CD4-positive, alpha-beta memory T cell (primary cell): ENCODE data around the gene ANKRD36C. TPM values are rescaled to one million over a fixed set of nuclear protein-coding genes. Genes with fewer than 3 reads are reported as not detected.
"Not testable (repeated sequence)": the region's sequence is repeated elsewhere in the genome, so short reads cannot be mapped to it uniquely, and the experiment has no call there.

Source experiments
- CTCF ChIA-PET: fragments of 350-600 bp; sonication (Branson Sonifier 250); formaldehyde crosslinking; loops from one replicate; lab custom pipeline; 2021; ENCODE audit warnings: inconsistent platforms; ENCODE audit not compliant: partially characterized antibody; lab: Charles Lee
- POLR2A ChIA-PET: fragments of 350-600 bp; sonication (Branson Sonifier 250); formaldehyde crosslinking; loops from one replicate; lab custom pipeline; 2021; ENCODE audit not compliant: partially characterized antibody; lab: Charles Lee
- DNase-seq, 5 donors: peaks; one replicate each; pipeline versions ENCODE4 v3.0.0 to v3.0.0-alpha.2; 2020 to 2022; ENCODE audit warnings: mixed read lengths in 1 of 5
- H3K27ac ChIP-seq: one replicate; pipeline ENCODE4 v1.7.0; 2013; ENCODE audit warnings: low read depth, low read length
- H3K27me3 ChIP-seq: 2 replicates; pipeline ENCODE4 v1.7.0; 2013; ENCODE audit warnings: mild to moderate bottlenecking, low read length, moderate library complexity; ENCODE audit not compliant: insufficient read depth
- H3K36me3 ChIP-seq: 2 replicates; pipeline ENCODE4 v1.7.0; 2013; ENCODE audit warnings: mild to moderate bottlenecking, low read length, moderate library complexity; ENCODE audit not compliant: insufficient read depth
- H3K4me1 ChIP-seq: 2 replicates; pipeline ENCODE4 v1.7.0; 2013; ENCODE audit warnings: mild to moderate bottlenecking, low read length, moderate library complexity; ENCODE audit not compliant: insufficient read depth
- H3K4me3 ChIP-seq, 2 donors: one replicate each; pipeline ENCODE4 v1.7.0; 2013; ENCODE audit warnings: low read length in 2 of 2, mild to moderate bottlenecking in 1 of 2
- H3K9me3 ChIP-seq, 2 donors: one replicate each; pipeline ENCODE4 v1.7.0; 2013; ENCODE audit warnings: low read length in 2 of 2, control low read depth in 1 of 2; ENCODE audit not compliant: control insufficient read depth in 1 of 2
- H3K27ac Mint-ChIP-seq, 7 donors: one replicate each; pipeline ENCODE4 v1.8.0; 2020 to 2021; ENCODE audit warnings: mixed read lengths in 7 of 7, mild to moderate bottlenecking in 6 of 7, inconsistent platforms in 3 of 7, moderate library complexity in 3 of 7
- H3K27me3 Mint-ChIP-seq, 2 donors: one replicate each; pipeline ENCODE4 v1.8.0; 2020 to 2021; ENCODE audit warnings: mixed read lengths in 2 of 2
- H3K36me3 Mint-ChIP-seq, 2 donors: one replicate each; pipeline ENCODE4 v1.8.0; 2020 to 2021; ENCODE audit warnings: mixed read lengths in 2 of 2, inconsistent platforms in 1 of 2, mild to moderate bottlenecking in 1 of 2
- H3K4me1 Mint-ChIP-seq, 4 donors: one replicate each; pipeline ENCODE4 v1.8.0; 2020 to 2021; ENCODE audit warnings: mixed read lengths in 4 of 4, mild to moderate bottlenecking in 1 of 4
- H3K4me3 Mint-ChIP-seq, 8 donors: one replicate each; pipeline ENCODE4 v1.8.0; 2020 to 2021; ENCODE audit warnings: mixed read lengths in 8 of 8, mild to moderate bottlenecking in 7 of 8, moderate library complexity in 6 of 8, inconsistent platforms in 3 of 8
- H3K9me3 Mint-ChIP-seq, 8 donors: one replicate each; pipeline ENCODE4 v1.8.0; 2020 to 2021; ENCODE audit warnings: mixed read lengths in 8 of 8, mild to moderate bottlenecking in 5 of 8, inconsistent platforms in 3 of 8, moderate library complexity in 1 of 8
- intact Hi-C: fragments of 100-400 bp; cut with micrococcal nuclease; formaldehyde crosslinking; loops from one replicate; pipeline ENCODE4 v1.15.1; 2023
- polyA plus RNA-seq, 2 donors: library from polyadenylated mRNA; unstranded; fragments of 300-500 nt; fragmentation: Illumina TruSeq; gene quantifications; one replicate each; pipeline ENCODE4 v1.2.3, GENCODE V29; 2021
- total RNA-seq, 2 experiments: library from RNA; stranded (reverse); gene quantifications; one replicate each; pipeline ENCODE4 v1.2.3, GENCODE V29; 2021

Gene ANKRD36C
- total and polyA plus RNA-seq, 4 experiments from 2014 or later: 6.8 to 93.4 (median 57.3) TPM

DNA sequence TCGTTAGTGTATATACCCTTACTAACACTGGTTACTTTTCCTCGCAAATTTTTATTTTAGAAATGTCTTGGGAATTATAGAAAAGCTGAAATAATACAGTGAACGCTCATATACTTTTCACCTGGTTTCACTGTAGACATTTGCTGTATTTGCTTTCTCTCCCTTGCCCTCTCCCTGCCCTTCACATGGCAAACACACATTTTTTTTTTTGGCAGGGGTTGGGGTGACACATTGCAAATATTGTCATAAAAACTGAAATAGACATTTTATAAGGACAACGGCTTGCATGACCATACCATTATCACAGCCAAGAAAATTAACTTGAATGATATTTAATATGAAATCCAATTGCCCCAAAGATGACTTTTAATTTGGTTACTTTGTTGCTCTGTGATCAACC lies 24.7 kb upstream of the ANKRD36C start:
- DNase-seq, H3K9me3 Mint-ChIP-seq, POLR2A ChIA-PET, H3K9me3 ChIP-seq, H3K27ac Mint-ChIP-seq, H3K27me3 ChIP-seq, intact Hi-C loops, H3K4me1 ChIP-seq, CTCF ChIA-PET, H3K4me1 Mint-ChIP-seq, H3K27ac ChIP-seq, H3K4me3 ChIP-seq, H3K36me3 Mint-ChIP-seq, H3K36me3 ChIP-seq, H3K4me3 Mint-ChIP-seq, H3K27me3 Mint-ChIP-seq: not testable (repeated sequence)

DNA sequence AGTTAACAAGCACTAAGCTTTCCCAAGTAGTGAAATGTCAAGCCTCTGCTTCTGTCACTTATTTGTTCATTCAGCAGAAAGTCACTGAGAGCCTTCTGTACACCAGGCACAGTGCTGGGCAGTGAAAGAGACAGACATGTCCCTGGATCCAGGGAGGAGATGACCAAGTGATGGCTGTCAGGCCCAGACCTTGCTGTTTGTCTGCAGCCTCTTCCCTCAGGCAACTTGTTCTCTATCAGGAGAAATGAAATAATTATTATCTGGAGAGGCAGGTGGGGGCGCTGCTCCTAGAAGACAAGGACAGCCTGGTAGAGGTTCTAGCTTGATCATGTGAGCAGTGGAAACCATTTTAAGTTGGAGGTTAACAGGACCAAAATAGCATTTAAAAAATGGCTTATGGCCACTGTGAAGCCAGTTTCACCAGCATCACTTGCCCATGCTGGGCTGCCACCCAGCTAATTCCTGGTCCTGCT lies 21.2 kb upstream of the ANKRD36C start:
- H3K27ac Mint-ChIP-seq: peak overlapping the region in 2 of 7 donors; percentile 13 to 29
- H3K9me3 ChIP-seq, POLR2A ChIA-PET, H3K36me3 Mint-ChIP-seq, H3K27ac ChIP-seq, H3K4me3 ChIP-seq, H3K27me3 Mint-ChIP-seq, intact Hi-C loops, H3K9me3 Mint-ChIP-seq, H3K36me3 ChIP-seq, H3K27me3 ChIP-seq, CTCF ChIA-PET, DNase-seq, H3K4me1 ChIP-seq: not testable (repeated sequence)
- peaks cover 7 to 18% (median 9%) of the 10 kb centered on the region in 4 donors for H3K4me1 Mint-ChIP-seq
- peak overlapping the region in 1 of 8 donors; percentile 10 for H3K4me3 Mint-ChIP-seq

DNA sequence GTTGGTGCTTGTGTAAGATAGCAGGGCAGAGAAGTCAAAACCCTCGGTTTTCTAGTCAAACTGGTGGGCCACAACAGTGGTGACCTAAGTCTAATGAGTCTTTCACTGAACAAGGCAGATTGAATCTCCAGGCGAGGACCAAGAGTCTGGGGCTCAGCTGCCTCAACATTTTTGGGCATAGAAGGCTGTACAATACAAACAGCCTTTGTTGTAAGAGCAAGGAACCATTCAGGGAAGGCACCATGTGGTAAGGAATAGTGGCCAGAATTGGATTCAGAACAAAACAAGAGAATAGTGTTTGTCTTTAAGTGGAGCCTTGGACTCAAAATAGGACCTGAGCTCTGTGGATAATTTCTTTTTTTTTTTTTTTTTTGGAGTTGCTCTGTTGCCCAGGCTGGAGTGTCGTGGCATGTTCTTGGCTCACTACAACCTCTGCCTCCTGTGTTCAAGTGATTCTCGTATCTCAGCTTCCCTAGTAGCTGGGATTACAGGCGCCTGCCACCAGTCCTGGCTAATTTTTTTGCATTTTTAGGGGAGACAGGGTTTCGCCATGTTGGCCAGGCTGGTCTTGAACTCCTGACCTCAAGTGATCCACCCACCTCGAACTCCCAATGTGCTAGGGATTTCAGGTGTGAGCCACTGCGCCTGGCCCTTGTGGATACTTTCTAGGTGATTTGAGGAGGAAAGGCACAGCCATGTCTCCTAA lies 20.6 kb upstream of the ANKRD36C start:
- peaks cover 7 to 18% (median 9%) of the 10 kb centered on the region in 4 donors for H3K4me1 Mint-ChIP-seq
- H3K4me3 ChIP-seq, H3K36me3 ChIP-seq, H3K27ac ChIP-seq, H3K27me3 Mint-ChIP-seq, intact Hi-C loops, H3K27me3 ChIP-seq, H3K36me3 Mint-ChIP-seq, DNase-seq, H3K9me3 ChIP-seq, H3K4me1 ChIP-seq, H3K9me3 Mint-ChIP-seq: not testable (repeated sequence)
- POLR2A ChIA-PET: interaction anchor here (0.7 kb wide), 1 partner anchor 20 kb away, joined by 3 read pairs; no protein-coding TSS in a partner anchor
- peak overlapping the region in 2 of 8 donors; percentile 12 to 57 for H3K4me3 Mint-ChIP-seq
- H3K27ac Mint-ChIP-seq: peak overlapping the region in 5 of 7 donors; percentile 38 to 75 (median 60)
- CTCF ChIA-PET: interaction anchor here (0.6 kb wide), 1 partner anchor 97 kb away, joined by 3 read pairs; no protein-coding TSS in a partner anchor

DNA sequence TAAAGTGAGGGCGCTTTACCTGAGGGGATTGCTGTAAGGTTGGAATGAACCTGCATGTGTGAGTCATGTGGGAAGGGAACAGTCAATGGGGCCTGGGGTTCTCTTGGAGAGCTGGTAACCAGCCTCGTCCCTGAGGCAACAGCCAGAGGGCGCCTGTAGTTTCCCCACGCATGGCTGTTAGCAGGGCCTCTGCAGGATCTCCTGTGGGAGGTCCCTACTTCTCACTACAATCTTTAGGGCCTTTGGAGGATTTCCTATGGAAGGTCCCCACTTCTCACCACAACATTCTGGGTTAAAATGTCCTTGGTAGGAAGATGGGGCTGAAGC lies 19.5 kb upstream of the ANKRD36C start:
- H3K4me1 Mint-ChIP-seq: peaks cover 7 to 18% (median 9%) of the 10 kb centered on the region in 4 donors
- peak in 4 of 5 donors; percentile 11 to 70 (median 20) for DNase-seq
- intact Hi-C loops, H3K27me3 ChIP-seq, H3K9me3 ChIP-seq, H3K27me3 Mint-ChIP-seq, H3K9me3 Mint-ChIP-seq, CTCF ChIA-PET, H3K36me3 ChIP-seq, POLR2A ChIA-PET, H3K4me1 ChIP-seq, H3K4me3 ChIP-seq, H3K27ac ChIP-seq, H3K36me3 Mint-ChIP-seq: not testable (repeated sequence)
- H3K27ac Mint-ChIP-seq: peak overlapping the region in 4 of 7 donors; percentile 17 to 70 (median 52)
- H3K4me3 Mint-ChIP-seq: peak overlapping the region; percentile 48 to 73 (median 64)

DNA sequence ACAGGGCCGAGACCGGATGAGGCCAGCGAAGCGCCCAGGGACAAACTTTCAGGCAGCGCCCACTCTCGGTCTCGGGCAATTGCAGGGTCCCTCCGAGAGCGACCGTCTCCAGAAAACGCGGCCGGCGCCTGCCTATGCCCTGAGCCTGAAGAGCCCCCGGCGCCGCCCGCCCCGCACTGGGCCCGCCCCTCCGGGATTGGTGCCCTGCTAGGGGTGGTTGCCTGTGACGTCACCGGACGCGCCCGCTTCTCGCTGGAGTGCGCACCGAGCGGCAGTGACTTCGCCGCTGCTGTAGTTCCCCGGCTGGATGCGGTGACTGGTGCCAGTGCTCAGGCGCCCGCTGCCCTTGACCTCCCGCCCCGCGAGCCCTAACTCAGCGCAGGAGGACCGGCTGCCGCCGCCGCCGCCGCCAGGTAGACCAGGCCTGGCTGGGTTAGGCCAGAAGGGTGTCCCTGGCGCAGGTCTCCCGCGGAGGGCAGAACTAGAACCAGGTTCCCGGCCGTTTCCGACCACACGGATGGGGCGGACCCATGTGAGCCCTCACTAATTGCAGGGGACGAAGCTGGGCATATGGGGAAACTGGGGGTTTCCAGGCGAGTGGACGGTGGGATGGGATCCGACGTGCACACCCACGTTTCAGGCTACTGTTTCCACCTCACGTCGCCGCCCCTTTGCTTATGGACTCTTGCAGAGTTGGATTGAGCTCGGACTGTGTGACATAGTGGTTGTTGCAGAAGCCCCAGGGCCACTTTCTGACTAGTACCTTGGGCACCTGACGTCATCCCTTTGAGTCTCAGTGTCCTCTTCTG lies 18.9 kb upstream of the ANKRD36C start:
- peak overlapping the region; percentile 51 for H3K27ac ChIP-seq
- H3K4me3 ChIP-seq: peak overlapping the region in 1 of 2 donors; percentile 28
- H3K9me3 ChIP-seq, H3K9me3 Mint-ChIP-seq, H3K36me3 Mint-ChIP-seq, intact Hi-C loops, H3K27me3 Mint-ChIP-seq, H3K36me3 ChIP-seq, H3K27me3 ChIP-seq, H3K4me1 ChIP-seq, POLR2A ChIA-PET: not testable (repeated sequence)
- H3K27ac Mint-ChIP-seq: peak overlapping the region; percentile 40 to 93 (median 78)
- CTCF ChIA-PET: interaction anchor here (2.1 kb wide), 1 partner anchor 18 kb away, joined by 12 read pairs; no protein-coding TSS in a partner anchor
- peaks cover 7 to 18% (median 9%) of the 10 kb centered on the region in 4 donors for H3K4me1 Mint-ChIP-seq
- peak overlapping the region; percentile 77 to 84 (median 81) for H3K4me3 Mint-ChIP-seq
- peak; percentile 92 to 96 (median 93) for DNase-seq

DNA sequence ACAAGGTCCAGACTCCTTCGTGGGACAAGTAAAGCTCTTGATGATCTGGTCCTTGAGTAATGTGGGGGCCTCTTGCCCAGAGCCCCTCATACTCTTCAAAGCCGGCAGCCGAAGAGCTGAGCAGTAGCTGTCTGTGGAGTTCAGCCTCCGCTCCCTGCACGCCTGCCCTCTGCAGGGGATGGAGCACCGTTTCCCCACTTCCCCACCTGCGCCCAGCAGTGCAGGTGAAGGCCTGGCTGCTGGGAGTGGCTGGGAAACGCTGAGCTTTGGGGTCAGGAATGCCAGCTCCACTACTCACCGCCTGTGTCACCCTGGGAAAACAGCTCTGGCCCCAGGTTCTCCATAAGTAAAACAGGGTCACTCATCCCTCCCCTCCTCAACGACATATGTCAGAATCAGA lies 18.2 kb upstream of the ANKRD36C start:
- ChIA-PET POLR2A (interaction anchor here (0.5 kb wide), 1 partner anchor 526 kb away, joined by 3 read pairs; the partner anchor contains the start of gene ARID5A), CTCF (interaction anchor here (2.1 kb wide), 1 partner anchor 17 kb away, joined by 12 read pairs; no protein-coding TSS in a partner anchor)
- H3K9me3 ChIP-seq, H3K36me3 Mint-ChIP-seq, DNase-seq, H3K27me3 ChIP-seq, H3K4me1 ChIP-seq, intact Hi-C loops, H3K36me3 ChIP-seq, H3K9me3 Mint-ChIP-seq: not testable (repeated sequence)
- Mint-ChIP-seq H3K27me3 (peaks cover 8 to 10% of the 10 kb centered on the region in 2 donors), H3K4me1 (peaks cover 7 to 18% (median 9%) of the 10 kb centered on the region in 4 donors), H3K4me3 (peak overlapping the region; percentile 77 to 84 (median 81)), H3K27ac (peak overlapping the region; percentile 40 to 93 (median 78))
- peak overlapping the region; percentile 51 for H3K27ac ChIP-seq
- H3K4me3 ChIP-seq: peak overlapping the region in 1 of 2 donors; percentile 28

DNA sequence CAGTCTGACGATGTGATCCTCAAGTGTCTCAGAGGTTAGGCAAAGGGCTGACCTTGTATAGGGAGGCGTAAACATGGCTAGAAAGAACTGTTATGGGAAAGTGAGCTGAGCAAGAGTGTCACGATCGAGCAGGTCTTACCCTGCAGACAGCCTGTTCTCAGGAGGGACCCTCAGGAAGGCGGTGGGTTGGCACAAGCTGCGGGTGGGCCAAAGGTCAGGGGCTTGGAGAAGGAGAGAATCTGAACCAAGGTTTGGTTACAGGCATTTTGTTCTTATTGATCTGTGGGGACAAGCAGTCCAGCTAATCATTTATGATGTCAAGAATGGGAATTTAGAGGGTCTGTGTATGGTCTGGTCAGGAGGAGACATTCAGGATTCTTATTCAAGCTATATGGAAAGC lies 16.4 kb upstream of the ANKRD36C start:
- H3K27ac ChIP-seq, H3K4me1 ChIP-seq, H3K4me3 ChIP-seq, H3K36me3 Mint-ChIP-seq, H3K9me3 Mint-ChIP-seq, intact Hi-C loops, POLR2A ChIA-PET, H3K27me3 ChIP-seq, H3K36me3 ChIP-seq, DNase-seq, H3K9me3 ChIP-seq, CTCF ChIA-PET: not testable (repeated sequence)
- peaks cover 10 to 14% of the 10 kb centered on the region in 2 donors for H3K27me3 Mint-ChIP-seq
- H3K4me3 Mint-ChIP-seq: peak overlapping the region in 2 of 8 donors; percentile 42 to 58
- peaks cover 7 to 18% (median 9%) of the 10 kb centered on the region in 4 donors for H3K4me1 Mint-ChIP-seq
- H3K27ac Mint-ChIP-seq: peak overlapping the region in 3 of 7 donors; percentile 7 to 85 (median 27)
